SK-N-SH (cell line): ENCODE data around the gene SIRPB2. TPM values are rescaled to one million over a fixed set of nuclear protein-coding genes. Genes with fewer than 3 reads are reported as not detected.

Experiments
- CTCF ChIA-PET: fragments of 300-600, 350-600 bp; formaldehyde crosslinking; extraction: SDS; loops from one replicate; lab custom pipeline; 2021; lab: Yijun Ruan, JAX
- POLR2A ChIA-PET: fragments of 350-600 bp; sonication (Branson Sonifier 250); formaldehyde crosslinking; extraction: SDS; loops from one replicate; lab custom pipeline; 2020; ENCODE audit warnings: antibody characterized with exemption, inconsistent platforms; lab: Yijun Ruan, JAX
- DNase-seq: peaks from one replicate; pipeline ENCODE4 v3.0.0; 2012
- H2AFZ ChIP-seq: fragments of 200-600 bp; sonication (generic); 2 replicates; pipeline ENCODE4 v1.8.1; 2016; ENCODE audit warnings: antibody characterized with exemption, mild to moderate bottlenecking, low read depth
- H3F3A ChIP-seq: fragments of 200-600 bp; sonication (generic); replicated peaks from 2 replicates; pipeline ENCODE3; 2016; ENCODE audit warnings: antibody characterized with exemption, mild to moderate bottlenecking; ENCODE audit not compliant: insufficient read depth
- H3K27ac ChIP-seq, 2 experiments: fragments of 200-500 bp in 1 of 2; fragments of 200-600 bp in 1 of 2; sonication (Bioruptor generic) in 1 of 2; sonication (generic), shearing (Covaris generic) in 1 of 2; 2 replicates each; pipeline versions ENCODE4 v1.5.1 to v1.6.1; 2014 to 2016; ENCODE audit warnings: low read depth in 2 of 2, inconsistent platforms in 1 of 2, low read length in 1 of 2, mild to moderate bottlenecking in 1 of 2, mixed read lengths in 1 of 2
- H3K27me3 ChIP-seq: fragments of 200-600 bp; sonication (generic), shearing (Covaris generic); 2 replicates; pipeline ENCODE4 v1.6.1; 2016; ENCODE audit warnings: mixed run types; ENCODE audit not compliant: insufficient read depth
- H3K36me3 ChIP-seq, 2 experiments: fragments of 200-500 bp in 1 of 2; fragments of 200-600 bp in 1 of 2; sonication (Bioruptor generic) in 1 of 2; sonication (generic) in 1 of 2; replicated peaks in 1 of 2; 2 replicates each; pipeline versions ENCODE3 to v1.5.1; 2014 to 2016; ENCODE audit warnings: low read length in 1 of 2, mild to moderate bottlenecking in 1 of 2; ENCODE audit not compliant: insufficient read depth in 2 of 2, control insufficient read depth in 1 of 2
- H3K4me1 ChIP-seq, 2 experiments: fragments of 200-500 bp in 1 of 2; fragments of 200-600 bp in 1 of 2; sonication (Bioruptor generic) in 1 of 2; sonication (generic), shearing (Covaris generic) in 1 of 2; 2 replicates each; pipeline versions ENCODE4 v1.5.1 to v1.6.1; 2014 to 2016; ENCODE audit warnings: low read depth in 1 of 2, low read length in 1 of 2, mixed run types in 1 of 2; ENCODE audit not compliant: insufficient read depth in 2 of 2, control insufficient read depth in 1 of 2
- H3K4me2 ChIP-seq: fragments of 200-600 bp; sonication (generic), shearing (Covaris generic); 2 replicates; pipeline ENCODE4 v1.6.1; 2017; ENCODE audit warnings: mixed run types
- H3K4me3 ChIP-seq, 2 experiments: fragments of 200-500 bp in 1 of 2; fragments of 200-600 bp in 1 of 2; sonication (Bioruptor generic) in 1 of 2; sonication (generic), shearing (Covaris generic) in 1 of 2; 2 replicates each; pipeline versions ENCODE4 v1.5.1 to v1.8.1; 2014 to 2016; ENCODE audit warnings: low read depth in 2 of 2, inconsistent platforms in 1 of 2, low read length in 1 of 2, mild to moderate bottlenecking in 1 of 2, mixed read lengths in 1 of 2, moderate library complexity in 1 of 2
- H3K79me2 ChIP-seq: fragments of 200-600 bp; sonication (generic); 2 replicates; pipeline ENCODE4 v1.8.1; 2017; ENCODE audit warnings: mild to moderate bottlenecking; ENCODE audit not compliant: insufficient read depth
- H3K9ac ChIP-seq: fragments of 200-600 bp; sonication (generic); 2 replicates; pipeline ENCODE4 v1.6.1; 2017; ENCODE audit warnings: mixed run types
- H3K9me2 ChIP-seq: fragments of 200-600 bp; sonication (generic); 2 replicates; pipeline ENCODE4 v1.6.1; 2017; ENCODE audit warnings: mixed run types
- H3K9me3 ChIP-seq: fragments of 200-600 bp; sonication (generic); 2 replicates; pipeline ENCODE4 v1.6.1; 2017; ENCODE audit warnings: mixed run types, mild to moderate bottlenecking, moderate library complexity
- H4K20me1 ChIP-seq: fragments of 200-600 bp; sonication (generic); 2 replicates; pipeline ENCODE4 v1.6.1; 2017; ENCODE audit warnings: mild to moderate bottlenecking, mixed run types; ENCODE audit not compliant: insufficient read depth
- CTCF ChIP-seq: fragments of 200-600 bp; sonication (generic); IDR thresholded peaks from 2 replicates; pipeline ENCODE4 v1.6.1; 2017; ENCODE audit warnings: antibody characterized with exemption, mild to moderate bottlenecking, moderate library complexity
- ELF1 ChIP-seq: IDR thresholded peaks from 2 replicates; pipeline ENCODE4 v1.4.0; 2012
- FOSL2 ChIP-seq: IDR thresholded peaks from 2 replicates; pipeline ENCODE4 v1.4.0; 2012; ENCODE audit warnings: low read depth, mild to moderate bottlenecking, moderate library complexity, borderline replicate concordance
- FOXM1 ChIP-seq: IDR thresholded peaks from 2 replicates; pipeline ENCODE4 v1.4.0; 2012; ENCODE audit warnings: low read depth, mild to moderate bottlenecking
- GABPA ChIP-seq: IDR thresholded peaks from 2 replicates; pipeline ENCODE4 v1.4.0; 2012; ENCODE audit warnings: low read depth, mild to moderate bottlenecking
- IRF3 ChIP-seq: fragments of 150-350 bp; IDR thresholded peaks from 2 replicates; pipeline ENCODE4 v1.6.1; 2016; ENCODE audit warnings: mild to moderate bottlenecking, low read depth, low read length
- MAX ChIP-seq: IDR thresholded peaks from 2 replicates; pipeline ENCODE4 v1.4.0; 2012; ENCODE audit warnings: low read depth
- MEF2A ChIP-seq: IDR thresholded peaks from 2 replicates; pipeline ENCODE4 v1.4.0; 2012; ENCODE audit warnings: low read depth, borderline replicate concordance
- POLR2AphosphoS5 ChIP-seq: IDR thresholded peaks from 2 replicates; pipeline ENCODE4 v1.6.1; 2012; ENCODE audit warnings: low read depth, low read length
- RCOR1 ChIP-seq: fragments of 150-350 bp; IDR thresholded peaks from 2 replicates; pipeline ENCODE4 v1.6.1; 2017; ENCODE audit warnings: antibody characterized with exemption, low read length
- RFX5 ChIP-seq: IDR thresholded peaks from 2 replicates; pipeline ENCODE4 v1.6.1; 2012; ENCODE audit warnings: mild to moderate bottlenecking, improper control_type of control experiment, low read length
- TAF1 ChIP-seq: IDR thresholded peaks from 2 replicates; pipeline ENCODE4 v1.6.1; 2012; ENCODE audit warnings: low read depth, mild to moderate bottlenecking, low read length, moderate library complexity, borderline replicate concordance
- TCF12 ChIP-seq: IDR thresholded peaks from 2 replicates; pipeline ENCODE4 v1.4.0; 2012
- USF2 ChIP-seq: fragments of 150-350 bp; IDR thresholded peaks from 2 replicates; pipeline ENCODE4 v1.6.1; 2017; ENCODE audit warnings: antibody characterized with exemption, low read length, low read depth, borderline replicate concordance
- YY1 ChIP-seq: IDR thresholded peaks from 2 replicates; pipeline ENCODE4 v1.4.0; 2012; ENCODE audit warnings: low read depth, mild to moderate bottlenecking
- WGBS: methylation state at CpG from one replicate; pipeline ENCODE4 v1.1.6; 2017; ENCODE audit warnings: low lambda C conversion rate; 5-methylcytosine and 5-hydroxymethylcytosine counted together
- polyA plus RNA-seq, 3 experiments: library from polyadenylated mRNA; depleted of rRNA; stranded (reverse); fragments of >200 nt; gene quantifications; 2 replicates each; pipeline ENCODE4 v1.2.3, GENCODE V29; 2012

The SIRPB2 gene
- polyA plus RNA-seq, 1 of the 3 experiments (the other 2 are of a cell fraction) = not detected

- no peak overlapping the region for H3K9ac ChIP-seq
- no peak overlapping the region for H3K4me3 ChIP-seq
- no peaks in the 10 kb centered on the region for H3F3A ChIP-seq
- H3K36me3 ChIP-seq = peaks cover 0 to 2% of the 10 kb centered on the region in 2 experiments
- DNase-seq = no peak
- H3K27me3 ChIP-seq = no peaks in the 10 kb centered on the region
- no peaks in the 10 kb centered on the region for H3K4me1 ChIP-seq
- TF ChIP-seq MEF2A (no peak), FOSL2 (no peak), RFX5 (no peak), TAF1 (no peak), YY1 (no peak), ELF1 (no peak), GABPA (no peak), CTCF (no peak), MAX (no peak)
- H3K9me2 ChIP-seq = no peaks in the 10 kb centered on the region
- CTCF ChIA-PET = interaction anchor here (0.9 to 5.5 kb wide), 13 partner anchors 9 to 223 kb away, joined by 4 to 31 read pairs (median 6); partner anchors contain the start of gene FKBP1A
- H3K79me2 ChIP-seq = no peaks in the 10 kb centered on the region
- no peak overlapping the region for H2AFZ ChIP-seq
- H4K20me1 ChIP-seq = no peaks in the 10 kb centered on the region
- H3K9me3 ChIP-seq = no peaks in the 10 kb centered on the region
- 89% methylated on average over 8 of the region's 8 CpGs for WGBS
- no peak overlapping the region for H3K27ac ChIP-seq
- no peak overlapping the region for H3K4me2 ChIP-seq
- POLR2A ChIA-PET = no interaction called here
Observed at GRCh38 chr20:1436263-1436662, 55.0 kb downstream of the SIRPB2 start.

DNA sequence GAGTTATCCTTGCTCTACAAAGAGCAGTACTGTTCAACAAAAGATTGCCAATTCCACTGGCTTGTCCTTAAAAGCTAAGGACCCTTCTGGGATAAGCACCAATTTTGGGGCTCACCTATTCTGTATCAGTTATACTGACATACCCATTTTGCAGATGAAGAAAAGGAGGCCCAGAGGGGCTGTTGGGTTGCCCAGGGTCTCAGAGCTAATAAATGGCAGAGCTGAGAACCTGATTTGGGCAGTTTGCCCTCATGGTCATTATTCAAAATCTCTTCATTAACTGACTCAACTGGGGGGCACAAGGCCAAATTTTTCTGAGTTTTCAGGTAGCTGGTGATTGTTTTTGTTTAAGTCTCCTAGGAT lies 55.9 kb downstream of the SIRPB2 start:
- CTCF ChIA-PET = interaction anchor here (1.1 to 5.5 kb wide), 3 partner anchors 32 to 222 kb away, joined by 3 to 31 read pairs (median 7); partner anchors contain the start of gene NSFL1C
- Histone ChIP-seq H3K4me3 (no peak overlapping the region), H3K4me2 (no peak overlapping the region), H3K27me3 (no peaks in the 10 kb centered on the region), H3F3A (no peaks in the 10 kb centered on the region)
- TF ChIP-seq FOSL2 = no peak
- TF ChIP-seq USF2 = no peak
- no peak for TF ChIP-seq ELF1
- TF ChIP-seq IRF3 = no peak
- no peak for TF ChIP-seq GABPA
- no peak for TF ChIP-seq TCF12
- no peak for TF ChIP-seq POLR2AphosphoS5
- no peak for TF ChIP-seq RCOR1
- TF ChIP-seq FOXM1 = no peak
- no peak for TF ChIP-seq MAX
- no peak for TF ChIP-seq MEF2A
- TF ChIP-seq, all 33 proteins: peak for 0
- no peaks in the 10 kb centered on the region for H3K79me2 ChIP-seq
- H4K20me1 ChIP-seq = no peaks in the 10 kb centered on the region
- DNase-seq = no peak
- no peaks in the 10 kb centered on the region for H3K4me1 ChIP-seq
- no peak overlapping the region for H3K27ac ChIP-seq
- POLR2A ChIA-PET = no interaction called here
- H3K9me2 ChIP-seq = no peaks in the 10 kb centered on the region
- H3K9me3 ChIP-seq = no peaks in the 10 kb centered on the region
- H3K9ac ChIP-seq = no peak overlapping the region
- no peak overlapping the region for H2AFZ ChIP-seq
- no peaks in the 10 kb centered on the region for H3K36me3 ChIP-seq
